ENCODE data around the gene BTBD9.

BTBD9 gene

DNA sequence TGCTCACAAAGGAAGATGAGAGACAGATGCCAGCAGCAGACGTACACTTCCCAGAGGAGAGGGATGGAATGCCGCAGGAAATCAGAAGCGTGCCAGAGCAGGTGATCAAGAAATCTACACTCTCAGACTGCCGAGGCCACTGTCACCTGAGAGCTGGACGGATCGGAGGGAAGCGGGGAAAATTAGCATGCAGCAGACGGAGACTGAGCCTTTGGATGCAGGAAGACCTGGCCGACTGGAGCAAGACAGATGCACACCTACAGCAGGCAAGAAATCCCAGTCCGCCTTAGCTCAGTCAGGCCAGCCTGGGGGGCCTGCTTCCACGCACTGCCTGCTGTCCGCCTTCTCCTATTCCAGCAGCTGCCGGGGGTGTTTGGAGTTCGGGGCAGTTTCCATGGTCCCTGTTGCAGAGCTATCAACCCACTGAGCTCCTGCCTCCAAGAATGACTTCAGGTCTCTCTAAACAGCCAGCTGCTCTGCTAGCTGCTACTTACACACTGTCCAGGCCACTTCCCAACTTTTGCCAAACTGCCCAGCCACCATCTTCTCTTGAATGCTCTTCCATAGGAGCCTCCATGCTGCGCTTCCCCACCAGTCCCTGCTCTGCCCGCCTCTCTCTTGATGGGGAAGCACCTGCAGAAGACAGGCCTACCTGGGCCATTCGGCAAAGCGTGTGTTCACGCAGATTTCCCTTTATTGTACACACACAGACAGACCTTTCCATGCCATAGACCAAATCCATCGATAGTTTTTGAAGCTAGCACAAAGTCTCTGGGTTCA is 451.7 kb downstream of the BTBD9 start:
- DNase-seq, result peak in 1 of 2 experiments; percentile 20

GRCh38 chr6:38187325-38187724 is 452.4 kb downstream of the BTBD9 start:
- DNase-seq, result no peak

DNA sequence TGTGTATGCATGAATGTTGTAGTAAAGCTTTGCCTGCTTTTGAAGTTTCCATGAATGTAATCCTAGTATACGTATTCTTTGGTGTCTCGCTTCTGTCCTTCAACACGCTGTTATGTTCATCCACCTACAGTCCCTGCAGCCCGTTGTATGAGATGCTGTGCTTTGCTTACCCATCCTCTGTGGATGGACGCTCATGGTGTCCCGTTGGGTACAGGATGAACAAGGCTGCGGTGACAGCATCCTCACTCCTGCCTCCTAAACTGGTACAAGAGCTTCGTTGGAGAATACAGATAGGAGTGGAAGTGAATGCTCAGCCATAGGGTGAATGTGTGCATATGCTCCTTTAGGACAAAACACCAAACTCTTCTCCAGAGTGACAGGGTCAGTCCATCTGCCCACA is 454.0 kb downstream of the BTBD9 start:
- no peak for DNase-seq

- no peak for DNase-seq
These were observed 454.5 kb downstream of the BTBD9 start for GRCh38 chr6:38185244-38185643.

DNA sequence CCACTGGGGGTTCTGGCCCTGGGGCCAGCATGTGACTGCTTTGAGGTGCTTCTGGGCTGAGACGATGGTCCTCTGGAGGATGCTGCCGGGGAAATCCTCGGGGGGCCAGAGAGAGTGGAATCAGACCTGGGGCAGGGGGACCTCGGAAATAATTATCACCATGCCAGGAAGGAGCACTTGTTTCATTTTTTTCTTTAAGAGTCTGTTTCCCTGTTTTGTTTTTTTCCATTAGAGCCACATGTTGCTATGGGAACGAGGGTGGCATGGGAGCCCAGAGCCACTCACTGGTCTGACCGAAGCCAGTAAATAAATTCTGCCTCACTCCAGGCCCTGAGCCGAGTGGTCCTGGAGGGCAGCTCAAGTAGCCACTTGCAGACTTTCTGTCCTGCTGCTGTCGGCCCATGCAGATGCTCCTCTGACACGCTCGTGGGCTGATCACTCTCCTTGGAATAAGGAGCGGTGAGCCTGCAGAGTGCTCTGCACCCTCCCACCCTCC is 455.1 kb downstream of the BTBD9 start:
- DNase-seq, result peak in 1 of 2 experiments; percentile 12

DNA sequence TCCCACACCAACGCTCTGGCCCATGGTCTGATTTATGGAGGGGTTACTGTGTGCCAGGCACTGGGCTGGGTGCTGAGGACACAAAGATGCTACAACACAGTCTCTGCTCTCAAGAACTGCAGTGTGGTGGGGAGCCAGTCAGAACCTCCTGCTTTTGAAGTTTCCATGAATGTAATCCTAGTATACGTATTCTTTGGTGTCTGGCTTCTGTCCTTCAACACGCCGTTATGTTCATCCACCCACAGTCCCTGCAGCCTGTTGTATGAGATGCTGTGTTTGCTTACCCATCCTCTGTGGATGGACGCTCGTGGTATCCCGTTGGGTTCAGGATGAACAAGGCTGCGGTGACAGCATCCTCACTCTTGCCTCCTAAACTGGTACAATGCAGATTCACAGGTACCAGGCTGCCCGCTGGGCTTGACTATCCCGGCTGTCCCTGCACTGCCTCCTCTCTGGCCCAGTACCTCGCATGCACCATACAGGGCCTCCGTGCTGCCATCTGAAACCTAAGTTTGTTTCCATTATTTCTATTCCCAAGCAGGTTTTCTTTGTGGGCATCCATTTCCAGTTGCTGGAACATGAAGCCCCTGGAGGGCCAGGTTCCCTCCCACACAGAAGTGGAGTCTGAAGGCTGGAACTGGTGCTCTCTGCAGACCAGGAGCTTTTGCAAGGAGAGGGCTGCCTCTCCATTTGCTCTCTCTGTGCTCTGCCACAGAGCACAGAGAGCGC is 455.7 kb downstream of the BTBD9 start:
- no peak for DNase-seq

GRCh38 chr6:38182426-38182825 is 457.3 kb downstream of the BTBD9 start:
- DNase-seq, result no peak

- DNase-seq, result peak; percentile 28 to 41
These were observed 459.1 kb downstream of the BTBD9 start for GRCh38 chr6:38180586-38180985.

- DNase-seq, result no peak
These were observed 459.8 kb downstream of the BTBD9 start for GRCh38 chr6:38179794-38180430.

GRCh38 chr6:38179300-38179699 is 460.4 kb downstream of the BTBD9 start:
- DNase-seq, result peak in 1 of 2 experiments; percentile 12

- DNase-seq, result no peak
These were observed 461.2 kb downstream of the BTBD9 start for GRCh38 chr6:38178584-38178886.

DNA sequence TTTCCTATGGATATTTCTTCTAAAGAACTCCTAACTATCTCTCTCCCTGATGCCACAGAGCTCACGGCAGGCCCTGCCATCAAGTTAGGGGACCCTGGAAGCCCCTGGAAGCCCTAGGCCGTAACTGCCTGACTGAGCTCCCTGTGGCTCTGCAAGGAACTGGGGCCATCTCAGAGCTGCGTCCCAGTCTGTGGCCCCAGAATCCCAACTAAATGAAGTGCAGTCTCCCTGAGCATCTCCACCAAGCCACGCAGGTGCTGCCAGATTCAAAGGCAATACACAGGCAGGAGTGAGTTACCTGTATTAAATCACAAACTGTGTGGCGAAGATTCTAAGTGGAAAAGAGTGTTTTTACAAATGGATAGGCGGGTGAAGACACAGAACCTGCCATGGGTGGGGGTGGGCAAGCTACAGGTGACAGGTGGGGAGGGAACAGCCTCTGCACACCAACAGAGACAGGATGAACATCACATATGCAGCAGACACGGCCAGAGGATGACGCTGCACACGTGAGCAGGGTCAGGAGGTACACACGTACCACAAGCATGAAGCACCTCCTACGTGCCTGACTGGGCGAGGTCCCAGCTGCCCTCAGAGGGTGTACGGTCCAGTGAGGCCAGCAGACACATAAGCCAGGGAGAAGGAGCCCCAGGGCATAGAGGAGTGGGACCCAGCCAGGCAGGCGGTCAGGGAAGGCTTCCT is 461.7 kb downstream of the BTBD9 start:
- no peak for DNase-seq

DNA sequence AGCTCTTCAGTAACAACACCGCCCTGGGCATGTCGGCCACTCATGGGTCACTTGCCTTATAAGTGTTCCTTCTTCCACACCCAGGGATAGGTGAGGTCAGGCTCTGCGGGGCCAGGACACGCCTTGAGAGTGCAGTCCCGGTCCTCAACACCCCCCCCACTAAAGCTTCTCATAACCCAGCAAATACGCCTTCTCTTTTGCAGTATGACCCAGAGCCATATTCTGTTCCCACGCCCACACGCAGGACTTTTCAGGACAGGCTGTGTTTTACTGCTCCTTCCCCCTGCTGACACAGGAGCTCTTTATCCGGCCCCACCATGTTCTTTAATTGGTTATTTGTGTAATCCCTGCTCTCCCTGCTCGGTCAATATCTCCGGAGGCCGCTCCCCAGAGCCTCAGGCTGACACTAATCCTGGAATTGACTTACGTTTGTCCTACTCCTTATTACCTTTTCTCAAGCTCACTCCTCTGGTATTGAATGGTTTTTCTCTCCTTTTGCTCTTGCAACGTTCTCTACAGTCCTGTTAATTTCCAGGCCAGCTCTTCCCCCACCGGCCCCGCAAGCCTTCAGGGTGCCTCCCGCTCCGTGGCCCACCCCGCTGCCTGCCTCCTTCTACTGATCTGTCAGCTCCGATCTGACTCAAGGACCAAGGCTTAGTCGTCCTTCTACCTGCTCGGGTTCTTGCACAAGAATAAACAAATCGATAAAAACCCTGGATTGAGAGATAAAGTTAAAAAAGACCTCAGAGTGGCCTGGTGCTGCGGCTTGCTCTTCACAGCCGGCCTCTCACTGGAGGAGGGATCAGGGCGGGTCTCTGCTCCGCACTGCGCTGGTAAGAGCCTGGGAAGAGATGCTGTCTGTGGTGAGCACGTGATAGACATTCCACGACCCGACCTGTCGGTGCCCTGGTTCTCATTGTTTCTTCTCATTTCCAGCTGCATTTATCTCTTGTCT is 462.7 kb downstream of the BTBD9 start:
- peak in 1 of 2 experiments; percentile 8 for DNase-seq

DNA sequence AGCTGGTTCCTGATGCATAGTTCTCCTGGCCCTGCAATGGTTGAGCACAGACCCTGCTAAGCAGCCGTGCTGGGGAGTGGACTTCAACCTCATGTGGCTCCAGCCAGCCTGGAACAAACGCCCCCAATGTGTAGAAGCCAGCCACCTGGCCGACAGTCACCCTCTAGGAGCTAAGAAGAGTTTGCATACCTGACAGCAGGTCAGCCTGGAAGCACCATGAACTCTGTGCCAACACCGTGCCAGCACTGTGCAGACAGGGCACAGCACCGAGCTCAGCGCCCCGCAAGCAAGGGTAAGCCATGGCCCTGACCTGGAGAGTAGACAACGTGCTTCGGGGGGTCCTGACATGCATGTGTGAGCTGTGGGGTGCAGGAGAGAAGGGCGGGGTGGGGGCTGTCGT is 463.9 kb downstream of the BTBD9 start:
- DNase-seq, result no peak

- DNase-seq, result no peak
These were observed 464.8 kb downstream of the BTBD9 start for GRCh38 chr6:38174806-38175495.

- DNase-seq, result no peak
These were observed 465.4 kb downstream of the BTBD9 start for GRCh38 chr6:38174315-38174714.

DNA sequence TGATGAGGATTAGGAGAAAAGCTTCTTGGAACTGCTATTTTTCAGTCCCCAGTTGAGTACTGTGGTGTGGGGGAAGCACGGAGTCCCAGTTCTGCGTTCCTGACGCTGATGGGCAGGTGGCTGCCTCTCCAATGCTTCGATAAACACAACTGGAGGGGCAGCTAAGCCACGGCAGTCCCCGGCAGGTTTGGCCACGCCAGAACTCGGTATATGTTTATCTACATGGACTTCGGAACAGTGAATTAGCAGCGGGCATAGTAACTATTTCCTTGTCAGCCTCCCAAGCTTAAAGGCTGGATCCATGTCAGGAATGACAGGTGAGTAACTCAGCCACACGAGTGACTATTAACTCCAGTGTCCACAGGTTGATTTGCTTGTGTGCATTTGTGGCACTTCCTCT is 465.8 kb downstream of the BTBD9 start:
- DNase-seq, result no peak

- no peak for DNase-seq
These were observed 466.9 kb downstream of the BTBD9 start for GRCh38 chr6:38172739-38173410.

- DNase-seq, result no peak
These were observed 467.6 kb downstream of the BTBD9 start for GRCh38 chr6:38171997-38172738.

Measured in NCI-H526 (cell line).